HG03108 (cell line): ENCODE measurements around the gene YAP1.

ENCODE experiments used
- ATAC-seq: cut with Tn5 transposase; IDR thresholded peaks from one replicate; pipeline ENCODE4 v1.9.1; 2021; ENCODE audit warnings: moderate library complexity; ENCODE audit not compliant: unreplicated experiment

Gene YAP1

DNA sequence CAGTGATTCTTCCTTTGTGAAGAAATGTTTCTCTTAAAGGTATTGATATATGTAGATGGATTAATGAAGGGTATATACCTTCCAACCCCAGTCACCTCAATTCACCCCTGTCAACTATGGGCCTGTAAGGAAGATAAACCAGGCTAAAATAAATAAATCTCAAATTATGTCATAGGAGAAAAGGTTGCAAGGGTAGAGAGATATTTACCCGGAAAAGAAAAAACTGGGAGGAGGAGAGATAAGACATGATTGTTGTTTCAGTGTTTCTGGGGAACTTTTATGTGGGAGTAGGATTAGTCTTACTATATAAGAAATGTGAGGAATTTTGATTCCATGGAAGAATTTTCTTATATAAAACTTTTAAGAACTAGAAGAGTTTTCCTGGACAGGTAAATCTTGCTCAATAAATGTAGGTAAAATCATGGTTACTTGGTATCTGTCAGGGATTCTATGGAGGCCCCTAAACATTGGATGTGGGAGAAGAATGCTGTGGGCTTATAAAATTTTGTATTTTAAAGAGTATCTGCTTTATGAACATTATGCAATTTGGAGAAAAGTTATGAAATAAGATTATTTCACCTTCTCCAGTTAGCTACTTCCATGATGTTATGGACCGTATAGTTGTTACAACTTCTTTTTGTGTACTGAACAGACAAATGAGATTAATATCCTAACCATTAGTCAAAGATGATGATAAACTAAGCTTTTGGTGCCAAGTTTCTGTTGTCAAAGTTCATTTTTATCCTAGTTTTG lies 6.4 kb downstream of the YAP1 start:
- ATAC-seq = no peak

DNA sequence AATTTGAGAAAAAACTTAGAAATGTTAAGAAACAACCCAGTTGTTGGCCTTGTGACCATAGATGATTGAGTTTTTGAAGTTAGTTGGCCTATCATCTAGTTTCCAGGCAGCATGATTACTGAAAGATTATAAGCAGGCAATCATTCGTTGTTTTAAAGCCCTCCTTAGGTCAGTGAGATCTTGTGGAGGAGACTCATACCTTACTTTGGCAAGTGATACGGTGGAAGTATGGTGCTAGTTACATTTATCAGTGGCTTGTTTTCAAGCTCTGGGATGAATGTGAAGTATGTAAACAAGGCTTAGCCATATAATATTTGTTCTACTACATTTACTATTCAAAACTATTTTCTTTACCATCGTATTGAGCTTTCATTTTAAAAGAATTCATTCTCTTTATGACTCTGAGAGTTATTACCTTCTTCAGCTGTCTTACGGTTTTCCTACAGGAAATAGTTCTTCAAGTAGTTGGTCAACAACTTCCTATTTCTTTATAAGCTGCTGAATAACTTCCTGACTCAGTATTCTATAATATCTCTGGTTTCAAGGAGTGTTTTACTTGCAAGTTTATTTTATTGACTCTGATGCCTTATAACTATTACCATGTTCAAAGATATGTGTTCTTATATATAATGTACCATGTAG lies 7.3 kb downstream of the YAP1 start:
- no peak for ATAC-seq

DNA sequence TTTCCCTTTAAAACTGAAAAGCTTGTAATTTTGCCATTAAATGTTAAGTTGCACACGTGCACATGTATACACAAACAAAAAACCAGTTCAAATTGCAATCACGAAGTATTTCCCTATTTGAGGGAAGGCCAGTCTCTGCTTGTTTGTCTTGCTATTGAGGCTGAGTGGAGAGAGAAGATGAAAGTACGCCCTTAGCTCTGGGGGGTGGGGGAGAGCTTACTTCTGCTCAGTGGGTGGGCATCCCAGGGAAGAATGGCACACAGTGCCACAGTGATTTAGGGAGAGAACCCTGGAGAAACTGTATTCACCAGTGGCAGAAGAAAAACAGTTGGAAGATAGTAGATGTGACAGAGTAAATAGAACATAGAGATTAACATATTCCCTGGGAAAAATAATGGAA lies 8.7 kb downstream of the YAP1 start:
- no peak for ATAC-seq

DNA sequence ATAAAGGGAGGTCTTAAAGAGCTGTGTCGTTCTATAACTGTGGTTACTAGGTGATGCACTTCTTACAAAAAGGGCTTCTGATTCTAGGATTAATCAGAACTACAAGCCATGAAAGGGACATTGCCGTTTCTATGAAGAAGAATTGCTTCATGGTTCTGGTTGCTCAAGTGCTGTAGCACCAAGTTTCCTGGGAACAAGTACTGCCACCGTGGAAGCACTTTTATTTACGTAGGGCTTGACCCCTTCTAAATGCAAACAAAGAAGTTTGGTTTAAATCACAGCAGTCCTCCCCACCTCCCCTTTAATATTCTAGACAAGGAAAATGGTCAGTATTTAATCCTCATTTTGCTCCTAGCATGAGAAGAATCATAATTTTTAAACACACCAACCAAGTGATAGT lies 9.8 kb downstream of the YAP1 start:
- no peak for ATAC-seq

DNA sequence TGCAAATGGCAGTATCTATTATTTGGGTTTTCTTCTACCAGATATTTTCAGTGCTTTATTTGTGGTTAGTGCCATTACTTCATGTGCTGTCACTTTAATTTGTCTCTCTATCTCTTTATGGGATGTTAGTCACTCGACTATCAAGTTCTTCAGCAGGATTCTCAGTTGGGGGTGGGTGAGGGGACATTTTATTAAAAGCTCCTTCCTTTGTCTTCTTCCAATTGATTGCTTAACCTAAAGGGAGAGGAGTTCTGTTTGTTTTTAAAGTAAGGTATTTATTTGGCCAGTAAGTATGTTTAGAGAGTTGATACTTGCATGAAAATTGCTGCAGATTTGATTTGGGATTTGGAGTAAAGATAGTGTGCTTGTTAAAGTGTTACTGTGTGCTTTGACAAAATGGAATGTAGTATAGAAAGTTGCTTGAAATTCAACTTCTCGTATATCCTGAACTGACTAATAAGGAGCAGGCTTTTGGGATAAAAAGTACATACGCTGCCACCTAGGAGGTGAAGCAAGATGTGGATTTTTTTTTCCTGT lies 10.3 kb downstream of the YAP1 start:
- ATAC-seq = no peak

DNA sequence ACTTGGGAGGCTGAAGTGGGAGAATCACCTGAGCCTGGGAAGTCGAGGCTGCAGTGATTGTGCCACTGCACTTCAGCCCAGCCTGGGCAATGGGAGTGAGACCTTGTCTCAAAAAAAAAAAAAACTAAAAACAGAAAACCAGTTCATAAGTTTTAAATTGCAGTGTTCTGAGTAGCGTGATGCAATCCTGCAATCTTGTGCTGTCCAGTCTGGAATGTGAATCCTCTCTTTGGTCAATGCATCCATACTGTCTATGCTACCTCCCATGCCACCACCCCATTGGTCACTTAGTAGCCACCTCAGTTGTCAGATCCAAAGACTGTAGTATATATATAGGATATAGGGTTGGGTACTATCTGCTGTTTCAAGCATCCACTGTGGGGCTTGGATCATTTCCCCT lies 11.1 kb downstream of the YAP1 start:
- ATAC-seq = no peak

DNA sequence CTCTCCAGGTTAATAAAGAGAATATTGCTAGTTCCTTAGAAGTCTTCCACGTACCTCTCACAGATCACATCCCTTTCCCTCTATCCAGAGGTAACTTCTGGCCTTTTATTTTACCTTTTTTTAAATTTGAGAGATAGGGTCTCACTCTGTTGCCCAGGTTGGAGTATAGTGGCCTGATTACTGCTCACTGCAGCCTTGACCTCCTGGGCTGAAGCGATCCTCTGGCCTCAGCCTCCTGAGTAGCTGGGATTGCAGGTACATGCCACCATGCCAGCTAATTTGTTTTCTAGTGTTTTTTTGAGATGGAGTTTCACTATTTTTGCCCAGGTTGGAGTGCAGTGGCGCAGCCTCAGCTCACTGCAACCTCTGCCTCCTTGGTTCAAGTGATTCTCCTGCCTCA lies 24.4 kb downstream of the YAP1 start:
- no peak for ATAC-seq

DNA sequence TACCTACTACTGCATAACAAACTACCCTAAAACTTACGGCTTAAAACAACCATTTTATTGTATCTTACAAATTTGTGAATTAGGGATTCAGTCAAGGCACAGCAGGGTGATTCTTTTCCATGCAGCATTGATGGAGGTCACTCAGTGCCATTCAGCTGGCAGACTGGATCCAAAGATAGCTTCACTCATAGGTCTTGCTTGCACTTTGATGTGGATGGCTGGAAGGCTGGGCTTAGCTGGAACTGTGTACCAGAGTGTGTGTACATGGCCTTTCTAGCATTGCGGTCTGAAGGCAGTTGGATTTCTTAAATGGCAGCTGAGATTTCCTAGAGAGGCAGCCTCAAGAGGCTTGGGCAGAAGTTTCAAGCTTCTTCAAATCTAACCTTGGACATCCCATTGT lies 25.0 kb downstream of the YAP1 start:
- ATAC-seq = no peak

DNA sequence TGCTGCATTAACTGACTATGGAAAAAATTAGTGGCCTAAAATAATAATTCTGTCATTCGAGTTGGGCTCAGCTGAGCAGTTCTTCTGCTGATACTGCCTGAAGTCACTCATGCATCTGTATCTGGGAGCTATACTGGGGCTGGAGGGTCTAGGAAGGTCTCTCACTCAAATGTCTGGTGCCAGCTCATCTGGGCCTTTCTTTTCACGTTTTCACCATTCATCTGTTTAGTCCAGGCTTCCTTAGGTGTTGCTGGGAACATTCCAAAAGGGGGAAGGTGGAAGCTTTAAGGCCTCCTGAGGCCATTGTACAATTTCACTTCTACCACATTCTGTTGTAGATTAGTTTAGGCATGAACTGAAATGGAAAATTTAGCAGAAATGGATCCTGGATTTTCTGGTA lies 28.0 kb downstream of the YAP1 start:
- ATAC-seq = no peak

DNA sequence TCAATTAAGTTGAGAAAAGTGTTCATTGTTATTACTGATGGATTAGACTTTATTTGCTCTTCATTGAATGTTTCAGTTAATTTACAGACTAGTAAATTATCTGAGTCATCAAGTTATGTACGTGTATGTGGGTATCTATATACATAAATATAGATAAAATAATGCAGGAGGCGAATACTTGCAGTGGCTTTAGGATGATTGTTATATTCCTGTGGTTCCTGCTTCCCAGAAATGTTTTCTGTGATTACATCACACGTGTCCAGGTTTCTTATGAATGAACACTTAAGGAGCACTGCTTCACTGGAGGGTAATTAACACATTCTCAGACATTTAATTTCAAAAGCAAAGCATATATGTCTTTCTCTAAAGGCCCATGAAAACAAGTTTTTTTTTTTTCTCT lies 28.4 kb downstream of the YAP1 start:
- no peak for ATAC-seq

DNA sequence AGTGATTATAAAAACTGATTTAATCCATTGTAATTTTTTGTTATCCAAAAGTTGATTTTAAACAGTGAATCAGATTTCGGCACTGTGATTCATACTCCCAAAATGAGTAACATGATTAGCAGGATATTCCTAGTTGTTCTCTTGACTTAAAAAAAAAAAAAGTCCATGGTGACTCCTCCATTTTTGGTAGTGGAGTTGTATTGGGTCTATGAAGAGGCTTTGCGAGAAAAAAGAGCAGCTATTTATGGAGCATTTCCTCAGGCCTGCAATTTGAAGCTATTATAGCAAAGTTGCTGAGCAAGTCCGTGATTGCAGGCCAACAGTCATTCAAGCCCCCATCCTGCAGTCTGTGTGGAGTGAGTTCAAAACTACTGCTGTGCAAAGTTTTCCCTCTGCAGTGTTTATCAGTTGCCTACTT lies 28.8 kb downstream of the YAP1 start:
- ATAC-seq = no peak

DNA sequence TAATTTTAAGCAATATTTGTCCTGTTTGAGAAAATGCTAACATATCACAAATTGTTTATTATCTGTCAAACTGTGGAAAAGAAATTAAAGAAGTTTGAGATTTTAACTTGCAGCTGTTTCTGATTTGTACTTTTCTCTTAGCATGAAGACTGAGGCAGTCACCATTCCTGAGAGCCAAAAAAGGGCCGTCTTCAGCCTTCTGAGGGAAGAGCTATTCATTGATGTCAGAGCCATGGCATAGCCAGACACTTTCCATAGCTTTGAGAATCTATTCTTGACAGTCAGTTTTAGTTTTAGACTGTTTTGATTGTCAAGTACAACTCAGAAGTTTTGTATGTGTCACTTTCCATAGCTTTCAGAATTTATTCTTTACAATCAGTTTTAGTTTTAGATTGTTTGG lies 32.1 kb downstream of the YAP1 start:
- no peak for ATAC-seq

DNA sequence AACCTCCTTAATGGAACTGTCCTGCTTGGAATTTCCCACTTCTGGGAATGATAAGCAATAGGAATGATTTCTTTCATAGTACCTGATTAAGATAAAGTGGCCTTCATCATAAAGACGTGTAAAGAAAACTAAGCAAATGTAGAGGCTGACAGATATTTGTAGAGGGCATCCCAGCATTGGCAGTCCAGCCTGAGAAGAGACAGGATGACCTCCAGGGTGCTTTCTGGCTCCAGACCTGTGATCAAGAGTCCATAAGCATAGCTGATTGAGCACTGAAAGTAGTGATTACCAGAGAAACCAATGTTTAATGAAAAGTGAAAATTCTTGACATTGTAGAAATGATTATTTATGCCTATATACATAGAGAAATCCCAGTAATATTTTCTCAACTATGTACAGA lies 33.6 kb downstream of the YAP1 start:
- no peak for ATAC-seq

DNA sequence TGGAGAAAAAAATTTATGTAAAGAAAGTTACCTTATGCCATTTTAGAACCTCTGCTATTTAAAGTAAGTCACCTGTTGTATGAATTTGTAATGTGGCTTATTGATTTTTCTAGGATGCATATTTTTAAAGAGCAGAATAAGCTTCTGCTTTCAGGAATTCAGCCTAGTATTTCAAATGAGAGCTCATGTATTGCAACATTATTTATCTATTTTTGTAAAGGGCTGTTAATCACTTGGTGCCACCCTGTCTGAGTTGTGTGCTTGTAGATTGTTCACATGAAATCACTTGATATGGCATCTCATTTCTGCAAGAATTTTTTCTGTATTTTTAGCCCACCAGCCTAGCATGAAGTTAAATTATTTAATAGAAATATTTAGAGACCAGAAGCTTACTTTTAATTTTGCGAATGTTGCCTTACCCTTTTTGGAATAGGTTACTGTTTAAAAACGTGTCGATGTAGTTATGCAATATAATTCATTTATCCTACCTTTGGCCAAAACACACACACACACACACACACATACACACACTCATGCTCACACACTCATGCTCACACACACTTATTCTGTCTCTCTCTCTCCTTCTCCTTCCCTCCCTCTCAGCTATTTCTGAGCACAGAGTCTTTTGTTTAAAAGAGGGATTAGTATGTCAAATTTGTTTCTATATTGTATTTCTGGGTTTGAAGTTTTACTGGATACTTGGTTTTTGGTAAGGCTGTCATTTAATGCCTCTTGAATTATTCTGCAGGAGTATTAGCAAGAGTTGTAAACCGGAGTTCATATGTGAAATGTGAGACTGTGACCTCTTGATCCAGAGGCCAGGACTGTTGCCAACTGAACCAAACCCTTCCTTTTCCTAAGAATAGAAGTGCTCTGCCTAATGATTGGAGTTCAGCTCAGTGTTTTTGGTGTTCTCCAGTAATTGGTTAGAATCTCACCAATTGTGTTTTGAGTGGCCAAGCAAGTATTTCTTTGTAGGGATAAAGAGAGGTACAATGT lies 34.4 kb downstream of the YAP1 start:
- no peak for ATAC-seq

DNA sequence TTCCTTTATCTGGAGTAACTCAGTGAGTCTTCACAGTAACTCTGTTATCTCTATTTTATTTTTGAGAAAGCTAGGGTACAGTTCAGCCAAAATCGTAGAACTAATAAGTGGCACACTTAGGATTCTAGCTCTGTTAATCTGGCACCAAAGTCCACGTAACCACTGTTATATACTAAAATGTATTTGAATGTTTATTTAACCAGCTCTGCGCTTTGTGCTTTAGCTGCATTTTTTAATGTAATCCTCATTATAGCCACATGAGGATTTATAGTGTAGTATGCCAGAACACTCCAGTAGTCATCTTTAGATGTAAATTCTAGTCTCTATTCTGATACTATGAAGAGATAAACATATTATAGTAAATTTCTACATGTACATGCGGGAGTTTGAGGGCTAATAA lies 36.8 kb downstream of the YAP1 start:
- no peak for ATAC-seq

DNA sequence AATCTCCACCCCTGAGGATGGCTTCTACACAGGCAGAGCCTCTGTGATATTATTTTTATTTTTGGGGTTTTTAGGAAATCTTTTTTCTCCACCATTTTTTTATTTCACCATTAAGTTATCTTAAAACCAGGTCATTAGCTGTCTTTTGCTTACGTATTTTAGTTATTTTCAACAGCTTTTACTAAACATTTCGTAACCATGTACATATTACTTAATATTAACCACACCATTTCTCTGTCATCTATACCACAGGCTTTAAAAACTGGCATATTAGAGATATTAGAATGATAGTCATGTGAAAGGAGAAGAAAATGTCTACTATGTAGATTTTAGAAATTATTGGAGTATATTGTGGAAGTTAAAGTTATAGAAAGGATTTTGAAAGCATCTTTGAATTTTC lies 37.4 kb downstream of the YAP1 start:
- no peak for ATAC-seq

DNA sequence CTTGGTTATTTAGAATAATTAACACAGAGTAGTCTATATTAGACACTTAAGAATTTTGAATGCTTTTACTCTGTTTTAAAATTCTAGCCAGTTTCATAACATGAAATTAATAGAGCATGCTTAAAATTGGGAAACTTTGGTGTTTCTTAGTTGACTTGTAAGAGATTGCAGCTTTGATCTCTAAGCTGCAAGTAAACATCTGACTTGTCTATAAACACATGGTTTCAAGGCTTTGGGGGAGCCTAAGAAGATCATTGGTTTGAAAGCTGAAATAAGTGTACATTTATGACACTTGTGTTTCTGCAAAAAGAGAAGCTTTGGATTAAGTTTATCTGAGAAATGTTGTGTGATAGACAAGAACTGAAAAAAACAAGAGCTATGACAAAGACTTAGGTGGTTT lies 37.8 kb downstream of the YAP1 start:
- ATAC-seq = no peak

DNA sequence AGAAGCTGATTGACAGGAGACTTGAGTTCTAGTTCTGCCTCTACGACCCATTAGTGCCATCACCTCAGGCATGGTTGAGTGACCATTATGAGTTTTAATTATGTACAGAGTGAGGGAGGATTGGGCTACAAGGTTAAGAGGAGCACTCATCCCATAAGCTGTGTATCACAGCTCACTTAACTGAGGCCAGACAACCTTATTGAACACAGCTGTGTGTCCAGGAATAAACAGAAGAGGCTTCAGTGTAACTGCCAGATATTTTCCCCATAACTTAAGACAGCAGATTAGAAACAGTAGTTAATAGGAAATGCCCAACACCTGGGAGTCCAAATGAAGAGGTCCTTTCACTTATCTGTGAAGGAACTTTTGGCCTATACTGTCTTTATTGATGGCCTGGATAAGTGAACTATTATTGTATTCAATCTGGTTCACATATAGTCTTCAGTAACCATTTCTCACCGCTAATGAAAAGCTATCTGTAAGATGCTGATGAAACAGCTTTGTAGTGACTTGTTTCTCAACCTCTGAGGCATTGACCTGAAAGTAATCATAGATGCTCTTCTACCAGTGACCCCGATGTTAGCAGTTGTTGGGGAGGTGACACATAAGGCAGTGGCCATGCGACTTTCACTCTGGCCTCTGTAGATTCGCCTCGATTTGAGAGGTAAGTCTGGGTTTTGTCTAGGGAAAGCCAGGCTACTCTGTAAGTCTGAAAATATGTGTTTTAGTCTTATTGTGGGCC lies 41.7 kb downstream of the YAP1 start:
- ATAC-seq = no peak

DNA sequence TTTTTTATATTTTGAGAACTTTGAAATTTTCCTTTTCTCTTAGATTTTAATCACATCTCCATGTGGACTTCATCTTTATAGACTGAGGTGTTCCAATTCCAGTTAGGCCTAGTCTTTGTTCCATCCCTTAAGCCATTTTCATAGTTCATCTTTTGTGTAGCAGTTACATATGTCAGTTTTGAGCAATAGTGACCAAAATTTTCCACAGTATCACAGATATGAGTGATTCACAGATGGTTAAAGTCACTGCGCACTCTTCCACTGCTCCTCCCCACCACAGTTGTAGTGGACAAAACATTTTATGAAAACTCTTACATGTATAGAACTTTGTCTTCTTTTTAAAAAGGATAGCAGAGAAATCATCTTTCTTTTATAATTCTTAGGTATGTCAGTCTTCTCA lies 42.8 kb downstream of the YAP1 start:
- no peak for ATAC-seq

DNA sequence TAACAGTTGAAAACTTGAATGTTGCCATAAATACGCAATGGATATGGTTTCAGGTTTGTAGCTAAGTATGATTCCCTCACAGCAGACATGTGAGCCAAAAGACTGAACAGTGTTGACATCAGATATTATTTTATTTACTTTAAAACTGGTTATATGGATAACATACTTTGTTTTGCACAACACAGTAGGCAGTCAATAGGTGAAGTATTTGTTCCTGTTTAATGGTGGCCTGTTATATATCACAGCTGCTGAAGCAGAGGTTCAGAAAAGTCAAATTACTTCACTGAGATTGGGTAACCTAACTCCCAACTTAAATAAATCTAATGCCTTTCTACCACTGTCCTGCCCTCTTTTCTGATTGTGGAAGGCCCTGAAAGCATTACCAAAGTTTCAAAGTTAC lies 44.6 kb downstream of the YAP1 start:
- no peak for ATAC-seq

DNA sequence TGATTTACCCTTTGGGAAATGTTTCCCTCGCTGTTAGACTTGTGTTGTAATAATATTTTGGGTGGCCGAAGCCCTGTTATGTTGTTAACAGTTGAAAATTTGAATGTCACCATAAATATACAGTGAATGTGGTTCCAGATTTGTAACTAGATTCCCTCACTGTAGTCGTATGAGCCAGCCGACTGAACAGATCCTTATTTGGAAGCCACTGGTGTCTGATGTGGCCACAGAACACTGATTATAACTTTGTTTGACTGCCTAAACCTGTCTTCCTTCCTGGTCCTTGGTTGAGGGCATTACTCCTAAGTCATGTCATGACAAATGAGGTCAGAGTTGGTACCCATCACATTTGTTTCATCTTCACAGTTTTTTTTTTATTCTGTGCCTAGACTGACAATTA lies 45.4 kb downstream of the YAP1 start:
- ATAC-seq = no peak
